ENCODE data around the gene DGKD. TPM values are rescaled to one million over a fixed set of nuclear protein-coding genes. Genes with fewer than 3 reads are reported as not detected.
A peak's percentile ranks its signal among the peaks of the same experiment; 100 is the strongest.

DGKD gene
- total RNA-seq, 1 donor from 2014 or later, result 49.5 TPM

DNA sequence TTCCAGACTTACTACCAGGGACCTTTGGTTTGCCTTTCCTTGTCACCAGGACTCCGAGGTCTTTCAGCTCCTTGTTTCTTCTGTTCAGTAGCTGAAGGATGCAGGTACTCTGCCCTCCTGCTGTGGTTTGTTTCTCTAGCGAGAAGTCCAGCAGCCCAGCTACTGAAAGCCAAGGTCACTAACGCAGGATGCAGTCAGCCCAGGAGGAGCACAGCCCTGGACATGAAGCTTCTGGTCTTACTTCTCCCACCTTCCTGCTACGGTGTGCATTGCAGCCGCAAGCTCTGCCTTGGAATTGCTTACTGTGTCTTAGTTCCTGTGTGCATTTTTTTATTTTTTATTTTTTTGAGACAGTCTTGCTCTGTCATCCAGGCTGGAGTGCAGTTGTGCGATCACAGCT, 62.4 kb downstream of the DGKD start:
- no peak overlapping the region for H3K4me3 Mint-ChIP-seq (ENCODE audit: low read depth)
- TF ChIP-seq, protein P1, sequence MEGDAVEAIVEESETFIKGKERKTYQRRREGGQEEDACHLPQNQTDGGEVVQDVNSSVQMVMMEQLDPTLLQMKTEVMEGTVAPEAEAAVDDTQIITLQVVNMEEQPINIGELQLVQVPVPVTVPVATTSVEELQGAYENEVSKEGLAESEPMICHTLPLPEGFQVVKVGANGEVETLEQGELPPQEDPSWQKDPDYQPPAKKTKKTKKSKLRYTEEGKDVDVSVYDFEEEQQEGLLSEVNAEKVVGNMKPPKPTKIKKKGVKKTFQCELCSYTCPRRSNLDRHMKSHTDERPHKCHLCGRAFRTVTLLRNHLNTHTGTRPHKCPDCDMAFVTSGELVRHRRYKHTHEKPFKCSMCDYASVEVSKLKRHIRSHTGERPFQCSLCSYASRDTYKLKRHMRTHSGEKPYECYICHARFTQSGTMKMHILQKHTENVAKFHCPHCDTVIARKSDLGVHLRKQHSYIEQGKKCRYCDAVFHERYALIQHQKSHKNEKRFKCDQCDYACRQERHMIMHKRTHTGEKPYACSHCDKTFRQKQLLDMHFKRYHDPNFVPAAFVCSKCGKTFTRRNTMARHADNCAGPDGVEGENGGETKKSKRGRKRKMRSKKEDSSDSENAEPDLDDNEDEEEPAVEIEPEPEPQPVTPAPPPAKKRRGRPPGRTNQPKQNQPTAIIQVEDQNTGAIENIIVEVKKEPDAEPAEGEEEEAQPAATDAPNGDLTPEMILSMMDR (IDR thresholded peaks at IDR 0.05; ENCODE audit: unreplicated experiment), result no peak
- peaks cover 10% of the 10 kb centered on the region for H3K36me3 Mint-ChIP-seq (ENCODE audit: insufficient read depth)
- peaks cover 20% of the 10 kb centered on the region for H3K4me1 Mint-ChIP-seq (ENCODE audit: low read depth)
- no peak for DNase-seq (ENCODE audit: low spot score, unreplicated experiment)
- H3K27me3 Mint-ChIP-seq, result no peaks in the 10 kb centered on the region
- peaks cover 12% of the 10 kb centered on the region for H3K9me3 Mint-ChIP-seq (ENCODE audit: low read depth)
- no peak overlapping the region for H3K27ac Mint-ChIP-seq

DNA sequence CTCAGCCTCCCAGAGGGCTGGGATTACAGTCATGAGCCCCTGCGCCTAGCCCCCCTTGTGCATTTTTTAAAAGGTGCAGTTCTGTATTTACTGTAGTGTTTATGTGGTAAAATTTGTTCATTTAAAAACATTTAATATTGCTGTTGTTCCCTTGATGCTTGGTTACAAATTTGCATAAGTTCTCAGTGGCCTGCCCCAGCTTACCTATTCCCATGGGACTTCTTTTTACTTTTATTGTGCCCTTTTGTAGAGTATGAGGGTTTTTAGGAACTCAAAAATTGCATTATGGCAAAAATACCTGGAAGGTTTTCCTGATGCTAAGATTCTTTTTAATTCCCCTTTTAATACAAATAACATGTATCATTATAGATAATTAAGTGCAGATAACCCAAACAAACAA, 63.0 kb downstream of the DGKD start:
- DNase-seq (ENCODE audit: low spot score, unreplicated experiment), result no peak
- Mint-ChIP-seq H3K27me3 (no peaks in the 10 kb centered on the region), H3K27ac (no peak overlapping the region), H3K4me1 (ENCODE audit: low read depth) (peaks cover 25% of the 10 kb centered on the region), H3K9me3 (ENCODE audit: low read depth) (peaks cover 6% of the 10 kb centered on the region), H3K4me3 (ENCODE audit: low read depth) (no peak overlapping the region), H3K36me3 (ENCODE audit: insufficient read depth) (peaks cover 9% of the 10 kb centered on the region)
- TF ChIP-seq, protein P1 (IDR thresholded peaks at IDR 0.05; ENCODE audit: unreplicated experiment), result no peak

DNA sequence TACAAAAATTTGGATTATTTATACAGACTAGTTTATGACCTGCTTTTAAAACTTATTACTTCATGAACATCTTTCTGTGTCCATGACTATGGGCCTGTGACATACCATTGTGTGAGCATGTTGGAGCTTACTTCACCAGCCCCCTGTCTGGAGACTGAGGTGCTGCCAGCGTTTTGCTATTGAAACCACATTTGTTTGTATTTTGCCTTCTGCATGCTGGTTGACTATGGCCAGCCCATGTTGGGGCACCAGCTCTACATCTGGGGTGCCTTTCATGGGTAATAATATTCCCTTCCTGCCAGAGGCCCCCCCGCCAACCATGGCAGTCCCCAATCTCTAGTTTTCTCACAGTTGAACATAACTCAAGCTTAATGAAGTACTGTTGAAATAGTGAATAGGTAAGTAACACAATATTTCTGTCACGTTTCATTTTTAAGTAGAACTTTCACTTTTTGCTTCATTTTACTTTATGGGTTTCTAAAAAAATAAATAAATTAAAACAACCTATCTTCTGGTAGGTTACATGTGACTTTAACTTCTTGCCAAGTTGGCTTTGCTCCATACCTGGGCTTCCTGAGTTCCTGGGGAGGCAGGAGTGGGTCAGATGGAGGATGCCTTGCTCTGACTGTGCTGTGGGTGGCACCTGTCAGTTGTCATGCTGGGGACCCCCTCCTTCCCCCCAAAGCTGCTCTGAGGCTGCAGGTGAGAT, 63.9 kb downstream of the DGKD start:
- Mint-ChIP-seq H3K27ac (no peak overlapping the region), H3K9me3 (ENCODE audit: low read depth) (no peaks in the 10 kb centered on the region), H3K4me1 (ENCODE audit: low read depth) (peaks cover 28% of the 10 kb centered on the region), H3K4me3 (ENCODE audit: low read depth) (no peak overlapping the region), H3K36me3 (ENCODE audit: insufficient read depth) (peaks cover 5% of the 10 kb centered on the region), H3K27me3 (no peaks in the 10 kb centered on the region)
- TF ChIP-seq, protein P1 (IDR thresholded peaks at IDR 0.05; ENCODE audit: unreplicated experiment), result peak; percentile 4
- no peak for DNase-seq (ENCODE audit: low spot score, unreplicated experiment)

DNA sequence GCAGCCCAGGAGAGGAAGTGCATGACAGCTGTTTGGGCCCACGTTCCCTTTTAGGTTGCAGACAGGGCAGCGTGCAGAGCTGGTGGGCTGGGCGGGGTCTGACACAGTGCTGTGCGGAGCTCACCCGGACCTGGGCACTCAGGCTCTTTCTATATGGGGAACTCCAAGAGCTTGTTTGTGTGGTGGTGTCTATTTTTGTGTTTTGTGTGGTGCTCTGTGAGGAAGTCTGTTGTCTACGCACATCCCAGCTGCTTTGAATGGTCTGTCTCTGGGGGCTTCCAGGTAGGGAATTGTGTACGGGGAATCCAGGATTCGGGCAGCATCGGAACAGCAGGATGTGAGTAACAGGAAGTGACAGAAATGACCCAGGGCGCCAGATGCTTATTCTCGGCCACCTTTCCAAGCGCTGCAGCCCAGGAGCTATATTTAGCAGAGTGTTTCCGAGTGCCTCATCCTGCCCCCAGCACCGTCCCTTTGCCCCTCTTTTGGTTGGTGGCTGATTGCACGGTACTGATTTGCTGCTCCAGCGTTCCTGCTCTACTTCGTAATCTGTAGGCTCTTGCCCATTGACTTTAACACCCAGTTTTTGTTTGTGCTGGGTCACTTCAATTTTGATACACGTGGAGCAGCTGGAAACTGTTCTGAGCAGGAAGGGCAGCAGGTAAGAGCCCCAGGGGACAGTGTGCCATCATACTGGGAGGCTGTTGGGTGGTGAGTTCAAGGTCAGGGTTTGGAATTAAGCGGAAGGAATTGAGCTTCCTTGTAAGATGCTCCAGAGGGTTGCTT, 64.7 kb downstream of the DGKD start:
- no peak for DNase-seq (ENCODE audit: low spot score, unreplicated experiment)
- Mint-ChIP-seq H3K27me3 (no peaks in the 10 kb centered on the region), H3K36me3 (ENCODE audit: insufficient read depth) (peaks cover 5% of the 10 kb centered on the region), H3K4me1 (ENCODE audit: low read depth) (peaks cover 28% of the 10 kb centered on the region), H3K4me3 (ENCODE audit: low read depth) (no peak overlapping the region), H3K9me3 (ENCODE audit: low read depth) (no peaks in the 10 kb centered on the region), H3K27ac (no peak overlapping the region)
- TF ChIP-seq, protein P1 (IDR thresholded peaks at IDR 0.05; ENCODE audit: unreplicated experiment), result no peak

DNA sequence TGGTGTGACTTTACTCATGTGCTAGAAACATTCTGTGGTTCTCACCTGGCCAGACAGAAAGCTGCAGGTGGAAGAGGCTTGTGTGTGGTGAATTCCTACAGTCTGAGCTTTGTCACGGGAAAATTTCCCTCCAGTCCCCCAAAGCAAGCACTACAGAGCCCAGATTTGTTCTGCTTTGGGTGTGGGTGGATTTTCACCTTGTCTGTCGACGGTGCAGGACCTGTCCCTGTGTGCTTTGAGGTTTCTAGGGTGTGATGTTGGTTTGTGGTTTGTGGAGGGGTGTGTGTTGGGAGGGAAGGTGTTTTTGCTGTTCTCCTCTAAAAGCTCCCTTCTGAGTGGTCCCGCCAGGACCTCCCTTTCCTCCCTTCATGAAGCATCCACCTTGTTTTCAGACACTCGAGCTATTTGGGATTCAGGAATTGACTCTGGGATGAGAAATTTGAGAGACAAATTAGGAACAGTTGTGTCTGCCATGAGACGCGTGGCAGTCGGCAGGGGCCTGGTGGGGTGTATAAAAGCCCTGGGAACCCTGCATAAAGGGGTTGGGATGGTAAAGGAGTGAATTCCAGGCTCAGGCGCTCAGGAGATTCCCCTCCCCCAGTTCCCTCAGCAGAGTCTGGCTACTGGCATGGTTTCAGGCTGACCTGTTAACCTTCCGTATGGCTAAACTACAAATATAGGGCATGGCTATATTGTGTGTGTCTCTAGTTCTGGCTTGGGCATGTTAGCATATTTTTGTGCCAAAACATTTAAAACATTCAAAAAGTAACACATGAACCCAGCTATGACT, 65.5 kb downstream of the DGKD start:
- Mint-ChIP-seq H3K36me3 (ENCODE audit: insufficient read depth) (peaks cover 3% of the 10 kb centered on the region), H3K4me3 (ENCODE audit: low read depth) (no peak overlapping the region), H3K27me3 (no peaks in the 10 kb centered on the region), H3K27ac (no peak overlapping the region), H3K9me3 (ENCODE audit: low read depth) (no peaks in the 10 kb centered on the region), H3K4me1 (ENCODE audit: low read depth) (peaks cover 27% of the 10 kb centered on the region)
- DNase-seq (ENCODE audit: low spot score, unreplicated experiment), result no peak
- TF ChIP-seq, protein P1 (IDR thresholded peaks at IDR 0.05; ENCODE audit: unreplicated experiment), result no peak

Data from progenitor cell of endocrine pancreas (in vitro differentiated cells).